OCI-M2 (cell line): ENCODE data around the gene DCAF11.

Source experiments
- DNase-seq: peaks from one replicate; lab custom pipeline; 2025; ENCODE audit not compliant: unreplicated experiment; lab: John Stamatoyannopoulos, UW

Gene DCAF11

GRCh38 chr14:24114532-24115421 lies at the start of gene DCAF11, which contains the start of gene NRL:
Gene DCAF11, plus strand, starts transcription at chr14:24114777. Its CDS starts 818 bp downstream, at chr14:24115595.
Gene NRL, minus strand, starts transcription at chr14:24114949. Its CDS starts 32,101 bp downstream, at chr14:24082848.
- DNase-seq: peak; percentile 96

GRCh38 chr14:24064856-24065255 lies 49.7 kb upstream of the DCAF11 start:
- DNase-seq: no peak

- DNase-seq: no peak
These were observed 49.2 kb upstream of the DCAF11 start for GRCh38 chr14:24065408-24065807.

GRCh38 chr14:24066496-24067132 lies 48.0 kb upstream of the DCAF11 start:
- no peak for DNase-seq

- no peak for DNase-seq
These were observed 47.2 kb upstream of the DCAF11 start for GRCh38 chr14:24067133-24068082.

- DNase-seq: no peak
These were observed 45.7 kb upstream of the DCAF11 start for GRCh38 chr14:24068711-24069410.

- no peak for DNase-seq
These were observed 45.2 kb upstream of the DCAF11 start for GRCh38 chr14:24069411-24069735.

GRCh38 chr14:24070285-24071143 lies 44.1 kb upstream of the DCAF11 start:
- DNase-seq: no peak

GRCh38 chr14:24071144-24071697 lies 43.4 kb upstream of the DCAF11 start, which contains the start of gene CPNE6:
Gene CPNE6, plus strand, starts transcription at chr14:24071562. Its CDS starts 1,375 bp downstream, at chr14:24072937.
- DNase-seq: no peak

GRCh38 chr14:24071836-24072430 lies 42.6 kb upstream of the DCAF11 start:
- no peak for DNase-seq

GRCh38 chr14:24072436-24072835 lies 42.1 kb upstream of the DCAF11 start:
- DNase-seq: no peak

GRCh38 chr14:24072881-24073877 lies 41.4 kb upstream of the DCAF11 start:
- no peak for DNase-seq

- DNase-seq: no peak
These were observed 39.7 kb upstream of the DCAF11 start for GRCh38 chr14:24074625-24075484.

- no peak for DNase-seq
These were observed 38.9 kb upstream of the DCAF11 start for GRCh38 chr14:24075485-24076301.

GRCh38 chr14:24076302-24076601 lies 38.3 kb upstream of the DCAF11 start:
- no peak for DNase-seq

- no peak for DNase-seq
These were observed 37.5 kb upstream of the DCAF11 start for GRCh38 chr14:24077086-24077485.
